CD4-positive, alpha-beta T cell treated with Interleukin-17A for 1 hour (primary cell): Measurements from ENCODE around the gene FAM50A.
A peak's percentile ranks its signal among the peaks of the same experiment; 100 is the strongest.
"Not testable (repeated sequence)": the region's sequence is repeated elsewhere in the genome, so short reads cannot be mapped to it uniquely, and the experiment has no call there.

Source experiments
- DNase-seq: peaks from one replicate; pipeline ENCODE4 v3.0.0-alpha.2; 2020

The FAM50A gene

DNA sequence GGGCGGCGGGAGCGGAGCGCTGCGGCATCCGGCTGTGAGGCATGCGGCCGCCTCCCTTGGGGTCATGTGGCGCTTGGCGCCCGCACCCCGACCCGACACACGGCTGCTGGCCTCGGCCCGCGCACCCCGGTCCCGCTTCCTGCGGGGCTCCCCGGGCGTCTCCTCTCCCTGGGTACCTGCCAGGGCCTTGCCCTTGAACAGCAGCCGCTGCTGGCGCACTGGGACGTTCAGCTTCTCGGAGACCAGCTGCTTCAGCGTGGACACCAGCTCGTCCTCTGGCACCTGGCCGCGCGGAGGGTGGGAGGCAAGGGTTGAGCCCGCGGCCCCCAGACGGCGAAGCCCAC is 42.1 kb downstream of the FAM50A start:
- peak; percentile 29 for DNase-seq

DNA sequence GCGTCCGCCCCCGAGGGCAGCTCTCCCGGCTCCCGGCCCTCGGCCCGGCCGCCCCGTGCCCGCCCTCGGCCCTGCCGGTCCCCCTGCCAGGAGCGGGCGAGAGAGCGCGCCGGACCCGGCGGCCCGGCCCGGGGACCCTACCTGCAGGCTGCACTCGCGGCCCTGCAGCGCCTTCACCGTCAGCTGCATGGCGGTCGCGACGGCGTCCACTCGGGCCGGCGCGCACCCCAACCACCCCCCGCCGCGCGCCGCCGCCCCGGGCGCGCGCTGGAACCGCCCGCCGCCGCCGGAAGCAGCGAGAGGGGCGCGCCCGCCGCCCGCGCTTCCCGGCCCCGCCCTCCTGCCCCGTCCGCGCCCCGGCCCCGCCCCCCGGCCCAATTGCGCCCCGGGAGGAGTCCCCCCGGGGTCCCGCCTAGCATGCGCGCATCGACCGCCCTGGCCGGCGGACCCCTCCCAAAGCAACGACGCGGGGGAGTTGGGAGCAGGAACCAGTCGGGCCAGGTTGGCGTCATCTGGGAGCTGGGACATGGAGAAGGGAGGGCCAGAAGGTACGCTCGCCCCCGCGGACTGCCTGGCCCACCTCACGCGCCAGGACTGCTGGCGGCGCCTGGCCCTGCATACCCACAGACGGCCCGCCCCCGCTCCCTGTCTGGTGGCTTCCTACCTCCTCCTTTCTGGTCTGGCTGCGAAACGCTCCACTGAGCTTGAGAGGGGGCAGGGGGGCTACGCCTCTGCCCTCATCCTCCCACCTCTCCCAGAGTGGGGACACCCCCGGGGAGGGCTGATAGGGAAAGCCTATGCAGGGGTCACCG is 42.7 kb downstream of the FAM50A start, which contains the start of gene UBL4A:
UBL4A (minus strand) TSS at position 220 of the 812 bp plus-strand sequence; CDS start at position 189, 31 bp downstream.
- peak; percentile 64 for DNase-seq

DNA sequence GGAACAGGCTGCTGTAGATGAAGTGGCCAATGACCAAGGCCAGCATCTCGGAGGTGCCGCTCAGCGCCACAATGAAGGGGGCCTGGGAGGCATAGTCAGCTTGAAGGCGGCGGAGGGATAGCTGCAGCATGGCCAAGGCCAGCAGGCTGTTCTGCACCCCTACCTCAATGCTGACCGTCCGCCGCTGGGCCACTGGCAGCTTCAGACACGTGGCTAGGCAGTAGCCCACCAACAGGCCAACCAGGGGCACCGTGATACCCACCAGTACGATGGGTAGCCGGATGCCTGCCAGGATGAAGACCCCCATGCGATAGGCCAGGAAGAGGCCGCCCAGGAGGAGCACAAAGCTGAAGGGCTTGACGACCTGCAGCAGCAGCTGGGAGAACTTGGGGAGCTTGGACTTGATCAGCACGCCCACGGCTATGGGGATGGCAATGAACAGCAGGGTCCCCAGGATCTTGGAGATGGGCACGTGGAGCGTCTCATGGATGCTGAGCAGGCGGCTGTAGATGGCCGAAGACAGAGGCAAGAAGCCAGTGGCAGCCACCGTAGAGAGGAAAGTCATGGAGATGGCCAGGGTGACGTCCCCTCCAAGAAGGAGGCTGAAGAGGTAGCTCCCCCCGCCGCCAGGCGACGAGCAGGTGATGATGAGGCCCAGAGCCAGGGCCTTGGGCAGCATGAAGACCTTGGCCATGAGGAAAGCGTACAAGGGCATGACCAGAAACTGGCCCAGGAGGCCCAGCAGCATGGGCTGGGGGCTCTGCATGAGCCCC is 43.8 kb downstream of the FAM50A start:
- no peak for DNase-seq

DNA sequence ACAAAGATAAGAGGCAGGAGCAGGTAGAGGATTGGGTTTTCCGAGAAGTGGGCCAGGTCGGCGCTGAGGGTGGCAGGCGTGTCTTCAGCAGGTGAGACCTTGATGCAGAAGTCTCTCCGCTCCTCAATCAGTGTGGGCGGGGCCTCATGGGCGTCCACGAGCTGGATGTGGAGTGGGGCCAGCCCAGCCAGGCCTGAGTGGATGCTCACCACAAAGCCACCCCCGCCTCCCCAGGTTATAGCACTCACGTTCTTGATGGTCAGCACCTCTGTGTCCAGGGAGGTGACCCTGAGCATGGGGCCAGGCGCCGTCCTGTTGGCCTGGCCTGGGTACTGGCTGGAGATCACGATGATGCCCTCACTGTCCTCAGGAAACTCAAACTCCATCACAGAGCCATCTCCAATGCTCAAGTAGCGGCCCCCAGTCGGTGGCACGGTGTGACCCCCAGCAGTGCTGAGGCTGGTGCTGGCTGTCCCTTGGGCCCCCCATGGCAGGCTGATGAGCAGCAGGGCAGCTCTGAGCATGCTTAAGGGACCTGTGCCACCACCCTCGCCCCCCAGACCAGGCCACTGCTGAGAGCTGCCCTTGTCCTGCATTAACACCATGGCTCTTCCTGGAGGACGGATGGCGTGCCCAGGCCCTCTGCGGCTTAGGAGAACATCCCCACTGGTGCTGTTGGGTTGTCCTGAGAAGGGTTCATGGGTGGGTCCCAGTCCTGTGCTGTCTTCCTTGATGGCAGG is 44.6 kb downstream of the FAM50A start:
- DNase-seq, result no peak

DNA sequence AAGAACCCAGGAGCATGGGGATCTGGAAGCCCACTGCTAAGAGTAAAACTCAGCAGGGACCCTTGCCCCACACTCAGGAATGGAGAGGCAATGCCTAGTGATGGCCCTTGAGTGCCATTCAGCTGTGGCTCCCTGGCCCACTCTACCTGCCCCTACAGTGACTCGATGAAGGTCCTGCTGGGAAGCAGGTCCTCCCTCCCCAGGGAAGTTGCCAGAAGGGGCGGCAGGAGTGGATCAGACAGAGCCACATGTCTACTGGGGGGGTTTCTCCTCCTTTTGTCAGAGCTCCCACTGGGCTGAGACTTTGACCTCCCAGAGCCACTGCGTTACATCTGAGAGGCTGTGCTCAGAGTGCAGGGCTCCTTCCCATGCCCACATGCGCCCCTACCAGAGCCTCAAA is 45.2 kb downstream of the FAM50A start:
- no peak for DNase-seq

DNA sequence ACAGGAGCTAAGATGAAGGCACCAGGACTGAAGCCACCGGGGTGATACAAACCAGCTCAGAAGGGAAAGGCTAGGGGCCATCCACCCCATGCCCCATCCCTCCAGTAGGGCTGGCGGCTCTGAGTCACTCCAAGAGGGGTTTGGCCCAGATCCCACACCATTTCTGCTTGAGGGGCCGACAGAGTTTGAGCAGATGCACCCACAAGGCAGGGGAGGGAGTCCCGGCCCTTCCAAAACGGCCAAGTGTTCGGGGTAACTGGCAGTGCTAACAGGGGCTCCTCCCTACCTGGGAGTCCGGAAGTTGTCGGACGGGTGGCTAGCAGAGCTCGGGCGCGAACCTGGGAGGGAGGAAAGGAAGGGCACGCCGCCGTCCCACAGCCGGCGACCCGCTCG is 46.1 kb downstream of the FAM50A start:
- peak; percentile 32 for DNase-seq

DNA sequence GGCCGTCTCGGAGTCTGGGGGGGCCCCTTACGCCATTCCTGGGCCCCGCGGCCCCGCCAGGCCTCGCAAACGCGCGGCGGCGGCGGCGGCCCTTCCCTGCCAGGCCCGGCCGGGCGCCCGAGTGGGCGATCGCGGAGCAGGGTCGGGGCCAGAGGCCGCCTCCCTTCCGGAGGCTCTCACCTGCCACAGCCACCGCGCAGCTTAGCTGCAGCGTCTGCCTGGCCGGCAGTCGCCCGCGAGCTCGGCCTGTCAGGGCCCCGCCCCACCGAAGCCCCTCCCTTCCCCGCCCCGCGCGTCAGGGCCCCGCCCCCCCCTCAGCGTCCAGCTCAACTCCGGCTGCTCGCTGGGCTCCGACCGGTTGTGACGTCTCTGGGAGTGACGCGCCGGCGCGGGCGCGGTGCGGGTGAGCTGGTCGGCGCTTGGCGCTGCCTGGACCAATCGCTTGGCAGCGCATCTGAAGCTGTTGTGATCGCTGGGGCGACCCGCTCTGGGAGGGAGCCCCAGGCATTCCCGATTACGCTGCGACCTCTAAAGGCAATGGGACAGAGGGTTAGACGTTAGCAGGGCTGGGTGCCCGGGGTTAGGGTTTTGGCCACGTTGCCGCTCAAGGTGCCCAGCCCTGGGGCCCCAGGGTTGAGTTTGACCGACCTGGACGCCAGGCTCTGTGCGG is 46.6 kb downstream of the FAM50A start, which contains the start of gene SLC10A3:
SLC10A3 (minus strand) TSS at position 216 of the 670 bp plus-strand sequence. CDS start 1,689 bp downstream, outside the sequence.
- DNase-seq, result peak; percentile 94

DNA sequence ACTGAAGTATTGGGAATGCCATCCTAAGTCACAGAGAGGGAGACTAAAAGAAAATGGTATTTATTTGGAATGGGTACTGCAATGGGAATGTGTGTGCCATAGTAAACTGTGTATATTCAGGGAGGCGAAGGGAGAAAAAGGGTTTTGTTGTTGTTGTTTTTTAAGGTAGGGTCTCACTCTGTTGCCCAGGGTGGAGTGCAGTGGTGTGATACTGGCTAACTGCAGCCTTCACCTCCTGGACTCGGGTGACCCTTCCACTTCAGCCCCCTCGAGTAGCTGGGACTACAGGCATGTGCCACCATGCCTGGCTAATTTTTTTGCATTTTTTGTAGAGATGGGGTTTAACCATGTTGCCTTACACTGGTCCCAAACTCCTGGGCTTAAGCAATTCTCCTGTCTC is 50.8 kb downstream of the FAM50A start:
- no peak for DNase-seq

DNA sequence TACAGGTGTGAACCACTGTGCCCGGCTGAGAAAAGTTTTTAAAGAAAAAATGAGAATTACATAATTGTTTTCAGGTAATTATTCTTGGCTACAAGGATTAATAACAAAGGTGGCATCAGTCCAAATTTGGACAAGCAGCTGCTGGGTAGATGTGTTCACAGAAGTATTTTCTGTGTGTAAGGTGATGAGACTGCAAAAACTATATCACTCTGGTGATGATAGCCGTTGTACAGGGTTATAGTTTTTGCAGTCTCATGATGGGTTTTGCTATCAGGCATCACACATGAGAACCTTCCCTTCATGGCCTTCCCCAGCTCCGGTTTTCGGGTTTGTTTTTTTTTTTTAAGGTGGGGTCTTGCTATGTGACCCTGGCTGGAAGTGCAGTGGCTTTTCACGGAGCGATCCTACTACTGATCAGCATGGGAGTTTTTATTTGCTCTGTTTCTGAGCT is 51.6 kb downstream of the FAM50A start:
- DNase-seq, result no peak

DNA sequence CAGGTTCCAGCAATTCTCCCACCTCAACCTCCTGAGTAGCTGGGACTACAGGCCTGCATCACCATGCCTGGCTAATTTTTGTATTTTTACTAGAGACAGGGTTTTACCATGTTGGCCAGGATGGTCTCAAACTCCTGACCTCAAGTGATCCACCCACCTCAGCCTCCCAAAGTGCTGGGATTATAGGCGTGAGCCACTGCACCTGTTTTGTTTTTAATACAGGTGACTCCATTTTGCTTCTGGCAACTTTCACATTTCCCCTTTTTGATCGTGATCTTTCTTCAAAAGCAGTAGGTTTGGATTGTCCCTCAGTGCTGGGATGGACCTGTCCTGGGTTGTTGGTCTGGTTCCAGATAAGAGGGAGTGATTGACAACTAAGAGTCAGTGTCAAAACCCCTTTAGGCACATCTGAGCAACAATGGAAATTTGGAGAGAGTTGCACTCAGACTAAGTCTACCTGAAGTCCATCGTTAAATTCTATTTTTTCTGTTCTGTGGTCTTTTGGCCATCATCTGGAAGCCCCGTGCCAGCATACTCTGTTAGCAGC is 52.7 kb downstream of the FAM50A start:
- not testable (repeated sequence) for DNase-seq
